ENCODE measurements around the gene PANK4.
"Not testable (repeated sequence)": the region's sequence is repeated elsewhere in the genome, so short reads cannot be mapped to it uniquely, and the experiment has no call there.

Gene PANK4

DNA sequence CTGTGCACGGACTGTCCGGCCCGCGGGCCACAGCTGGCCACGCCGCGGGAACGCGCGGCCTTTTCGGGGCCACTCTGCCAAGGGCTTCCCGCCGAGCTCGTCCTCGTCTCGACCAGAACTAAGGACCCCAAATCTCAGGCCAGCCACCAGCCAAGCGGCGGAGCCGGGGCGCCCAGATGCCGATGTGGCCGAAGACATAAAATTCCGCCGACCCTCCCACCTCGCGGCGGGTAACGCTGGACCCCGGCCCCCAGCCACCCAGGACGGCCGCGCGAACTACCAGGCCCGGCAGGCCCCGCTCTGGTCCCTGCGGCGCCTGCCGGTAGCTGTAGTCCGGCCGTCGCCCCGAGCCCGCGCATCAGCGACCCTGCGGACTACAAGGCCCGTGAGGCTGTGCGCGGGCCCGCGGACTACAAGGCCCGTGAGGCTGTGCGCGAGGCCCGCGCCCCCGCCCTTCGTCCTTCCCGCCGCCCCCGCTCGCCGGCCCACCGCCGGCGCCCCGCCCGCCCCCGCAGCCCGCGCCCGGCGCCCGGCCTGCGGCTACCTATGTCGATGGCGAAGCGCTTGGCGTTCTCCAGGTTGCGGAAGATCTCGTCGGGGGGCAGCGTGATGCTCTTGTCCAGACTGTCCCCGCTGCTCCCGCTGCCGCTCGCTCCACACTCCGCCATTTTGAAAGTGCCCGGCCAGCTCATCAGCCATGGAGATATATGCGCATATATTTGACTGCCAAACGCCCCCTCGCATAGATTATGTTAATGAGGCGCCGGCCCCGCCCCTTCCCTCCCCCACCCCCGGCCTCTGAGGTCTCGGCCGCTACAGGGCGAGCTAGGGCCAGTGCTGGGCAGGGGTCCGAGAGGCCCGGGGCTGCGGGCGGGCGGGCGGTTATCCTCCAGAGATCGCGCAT lies at the start of gene PANK4:
TSS of gene PANK4 (minus strand) at position 677 of the 904 bp plus-strand sequence. CDS start at position 668, 9 bp downstream.
- peak; percentile 90 for DNase-seq

DNA sequence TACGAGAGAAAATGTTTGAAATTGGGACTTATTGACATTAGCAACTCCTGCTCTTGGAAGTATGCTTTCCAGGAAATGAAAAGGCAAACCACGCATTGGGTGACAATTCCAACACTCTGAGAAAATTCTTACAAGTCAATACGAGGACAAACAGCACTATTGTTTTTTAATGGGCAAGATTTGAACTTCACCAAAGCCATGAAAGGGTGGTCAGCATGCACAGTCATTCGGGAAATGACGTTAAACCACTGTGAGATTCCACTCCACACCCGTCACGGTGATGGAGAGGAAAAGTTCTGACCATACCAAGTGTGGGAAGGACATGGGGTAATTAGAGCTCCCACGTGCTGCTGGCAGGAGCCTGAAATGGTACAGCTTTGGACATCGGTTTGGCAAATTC lies 48.0 kb upstream of the PANK4 start:
- DNase-seq = no peak

DNA sequence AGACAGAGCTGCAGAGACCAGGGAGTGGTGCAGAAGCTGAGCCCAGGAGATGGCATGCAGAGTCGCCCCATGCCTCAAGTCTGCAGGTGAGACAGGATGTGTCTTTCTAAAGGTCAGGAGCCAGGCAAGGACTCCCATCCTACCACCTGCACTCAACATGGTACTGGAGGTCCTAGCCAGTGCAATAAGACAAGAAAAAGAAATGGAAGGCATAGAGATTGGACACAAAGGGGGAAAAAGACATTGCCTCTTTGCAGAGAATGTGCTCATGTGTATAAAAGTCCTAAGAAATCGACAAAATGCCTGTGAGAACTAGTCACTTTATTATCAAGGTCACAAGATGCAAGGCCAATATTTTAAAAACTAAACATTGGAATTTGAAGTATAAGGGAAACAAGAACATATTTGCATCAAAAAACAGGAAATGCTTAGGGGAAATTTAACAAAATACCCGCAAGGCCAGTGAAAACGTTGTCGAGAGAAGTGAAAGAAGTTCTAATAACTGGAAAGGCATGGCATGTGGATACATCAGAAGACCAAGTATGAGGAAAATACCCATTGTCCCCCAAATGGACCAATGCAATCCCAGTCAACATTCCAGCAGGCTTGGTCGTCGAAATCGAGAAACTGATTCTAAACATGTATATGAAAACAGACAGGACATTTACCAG lies 47.0 kb upstream of the PANK4 start:
- no peak for DNase-seq

DNA sequence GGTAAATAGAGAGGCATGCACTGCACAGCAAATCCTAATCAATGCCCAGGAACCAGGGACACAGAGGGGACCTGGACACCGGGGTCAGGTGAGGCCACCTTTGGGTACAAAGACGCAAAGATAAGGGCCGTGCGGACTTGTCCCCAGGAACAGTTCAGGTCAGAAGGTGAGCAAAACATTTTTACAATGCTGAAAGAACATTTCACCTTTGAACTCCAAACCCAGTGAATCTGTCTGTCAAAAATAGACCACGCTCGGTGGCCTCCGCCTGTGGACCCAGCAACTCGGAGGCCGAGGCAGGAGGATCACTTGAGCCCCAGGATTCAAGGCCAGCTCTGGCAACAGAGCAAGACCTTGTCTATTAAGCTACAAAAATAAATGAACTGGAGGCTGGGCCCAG lies 45.0 kb upstream of the PANK4 start:
- no peak for DNase-seq

DNA sequence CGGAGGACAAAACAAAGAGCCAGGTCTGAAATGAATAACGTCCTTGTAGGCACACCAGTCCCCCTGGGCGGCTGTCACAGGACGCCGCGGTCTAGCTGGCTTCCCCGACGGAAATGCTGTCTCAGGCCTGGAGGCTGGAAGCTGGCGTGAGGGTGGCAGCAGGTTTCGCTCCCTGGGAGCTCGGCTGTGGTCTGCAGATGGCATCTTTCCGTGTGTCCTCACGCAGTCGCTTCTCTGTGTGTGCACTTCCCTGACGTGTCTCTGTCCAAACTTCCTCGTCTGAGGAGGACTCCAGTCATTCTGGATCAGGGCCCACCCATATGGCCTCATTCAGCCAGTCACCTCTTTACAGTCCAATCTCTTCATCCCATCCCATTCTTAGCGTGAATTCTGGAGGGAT lies 43.9 kb upstream of the PANK4 start:
- no peak for DNase-seq

DNA sequence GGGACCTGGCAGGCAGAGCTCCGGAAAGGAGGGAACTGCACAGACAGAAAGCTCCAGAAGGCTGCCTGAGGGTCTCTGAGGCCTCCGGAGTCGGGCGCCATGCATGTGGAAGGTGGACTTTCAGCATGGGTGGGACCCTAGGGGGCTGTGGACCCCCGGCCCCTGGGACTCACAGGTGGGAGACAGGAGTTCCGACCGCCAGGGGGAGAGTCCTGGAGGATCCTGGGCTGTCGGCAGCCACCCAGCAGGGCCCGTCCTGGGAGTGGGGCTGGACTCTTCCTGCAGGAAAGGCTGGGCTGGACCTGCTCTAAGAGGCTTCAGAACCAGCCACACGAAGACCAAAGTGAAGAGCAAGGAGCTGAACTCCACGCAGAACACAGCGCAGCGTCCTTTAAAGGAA lies 43.3 kb upstream of the PANK4 start:
- not testable (repeated sequence) for DNase-seq

DNA sequence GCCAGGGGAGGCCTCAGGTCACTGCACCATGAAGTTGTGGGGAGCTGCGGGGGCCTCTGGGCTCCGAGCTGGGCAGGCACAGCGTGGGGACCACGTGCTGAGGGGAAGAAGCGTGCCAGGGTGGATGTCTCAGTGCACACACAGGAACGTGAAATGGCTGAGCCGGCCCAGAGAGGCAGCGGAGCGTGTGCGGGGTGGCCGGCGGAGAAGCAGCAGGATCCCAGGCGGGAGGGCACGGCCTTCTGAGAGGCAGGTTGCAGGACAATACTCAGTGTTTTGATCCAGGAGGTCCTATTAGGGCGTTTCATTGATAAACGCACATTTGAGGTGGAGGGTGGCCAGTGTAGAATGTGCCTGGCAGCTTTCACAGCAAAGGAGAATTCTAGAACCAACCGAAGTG lies 42.7 kb upstream of the PANK4 start:
- no peak for DNase-seq

DNA sequence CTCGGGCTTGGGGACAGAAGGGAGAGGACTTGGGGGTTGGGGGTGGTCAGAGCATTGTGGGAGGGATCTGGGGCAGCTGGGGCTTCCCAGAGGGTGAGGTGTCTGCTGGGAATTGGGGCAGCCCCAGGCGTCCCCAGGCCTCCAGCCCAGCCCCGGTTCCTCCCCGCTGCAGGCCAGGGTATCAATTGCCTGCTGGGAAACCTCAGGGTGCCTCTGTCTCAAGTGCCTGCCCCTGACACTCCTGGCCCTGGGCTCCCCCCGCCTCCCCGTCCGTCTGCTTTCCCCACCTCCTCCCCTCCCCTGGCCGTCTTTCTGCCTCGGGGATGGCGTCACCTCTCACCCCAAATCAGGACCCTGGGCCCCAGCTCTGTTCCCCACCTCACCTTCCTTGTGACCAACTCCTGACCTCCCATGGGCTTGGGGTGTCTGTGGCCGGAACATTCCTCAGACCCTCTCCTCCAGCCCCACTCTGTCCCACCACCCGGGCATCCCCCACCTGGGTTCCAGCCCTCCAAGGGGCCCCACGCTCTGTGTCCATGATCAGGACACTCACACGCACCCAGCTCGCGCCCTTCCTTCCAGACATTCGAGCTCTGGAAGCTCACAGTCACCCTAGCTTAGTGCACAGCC lies 41.9 kb upstream of the PANK4 start:
- DNase-seq = not testable (repeated sequence)

DNA sequence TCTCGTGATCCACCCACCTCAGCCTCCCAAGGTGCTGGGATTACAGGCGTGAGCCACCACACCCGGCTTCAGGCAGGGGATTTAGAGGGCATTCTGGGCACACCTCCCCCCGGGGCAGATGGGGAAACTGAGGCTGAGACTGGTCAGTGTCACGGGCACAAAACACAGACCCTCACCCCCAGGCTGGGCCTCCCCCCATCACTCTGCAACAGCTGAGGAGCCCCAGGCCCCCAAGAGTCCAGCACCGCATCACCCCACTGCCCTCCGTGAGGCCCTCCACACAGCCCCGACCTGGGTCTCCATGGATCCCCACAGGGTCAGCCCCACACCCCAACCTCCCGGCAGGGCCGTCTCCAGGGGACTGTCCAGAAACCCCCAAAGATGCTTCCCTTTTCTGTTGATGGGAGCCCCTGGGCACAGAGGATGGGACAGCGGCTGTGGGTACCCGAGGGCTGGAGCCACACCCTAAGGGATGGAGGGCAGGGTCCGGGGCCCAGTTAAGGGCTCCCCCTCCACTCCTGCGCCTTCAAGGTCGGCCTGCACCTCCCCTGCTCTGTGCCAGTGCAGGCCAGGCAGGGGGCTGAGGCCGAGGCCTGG lies 40.8 kb upstream of the PANK4 start:
- DNase-seq = no peak

DNA sequence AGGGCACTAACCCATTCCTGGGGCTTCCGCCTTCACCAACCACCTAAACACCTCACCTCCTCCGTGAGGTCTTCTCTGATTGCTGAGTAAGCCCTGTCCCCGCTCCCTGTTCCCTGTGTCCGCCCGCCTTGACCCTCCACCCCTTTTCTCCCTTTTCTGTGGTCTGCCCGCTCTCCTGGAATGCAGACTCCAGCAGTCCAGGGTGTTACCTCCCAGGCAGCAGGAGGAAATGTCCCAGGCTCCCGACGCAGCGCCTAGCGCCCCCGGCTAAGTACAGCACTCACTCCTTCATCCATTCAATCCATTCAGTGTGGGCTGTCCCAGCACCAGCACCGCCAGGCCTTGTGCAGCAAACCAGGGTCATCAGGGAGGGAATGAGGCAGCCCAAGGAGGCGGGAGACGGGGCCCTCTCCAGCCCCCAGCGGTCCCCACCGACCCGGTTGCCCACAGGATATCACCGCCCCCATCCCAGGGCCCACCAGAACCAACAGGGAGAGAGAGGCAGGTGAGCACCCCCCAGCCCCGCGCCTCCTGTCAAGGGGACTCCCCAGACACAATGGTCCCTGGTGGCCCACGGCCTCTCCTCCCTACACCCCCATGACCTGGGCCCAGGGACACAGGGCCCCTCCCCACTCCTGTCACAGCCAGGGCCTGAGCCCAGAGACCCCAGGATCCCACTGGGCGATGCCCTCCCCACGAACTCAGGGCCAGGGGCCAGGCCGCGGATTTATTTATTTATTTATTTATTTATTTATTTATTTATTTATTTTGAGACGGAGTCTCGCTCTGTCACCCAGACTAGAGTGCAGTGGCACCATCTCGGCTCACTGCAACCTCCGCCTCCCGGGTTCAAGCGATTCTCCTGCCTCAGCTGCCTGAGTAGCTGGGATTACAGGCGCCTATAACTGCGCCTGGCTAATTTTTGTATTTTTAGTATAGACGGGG lies 40.0 kb upstream of the PANK4 start:
- no peak for DNase-seq

DNA sequence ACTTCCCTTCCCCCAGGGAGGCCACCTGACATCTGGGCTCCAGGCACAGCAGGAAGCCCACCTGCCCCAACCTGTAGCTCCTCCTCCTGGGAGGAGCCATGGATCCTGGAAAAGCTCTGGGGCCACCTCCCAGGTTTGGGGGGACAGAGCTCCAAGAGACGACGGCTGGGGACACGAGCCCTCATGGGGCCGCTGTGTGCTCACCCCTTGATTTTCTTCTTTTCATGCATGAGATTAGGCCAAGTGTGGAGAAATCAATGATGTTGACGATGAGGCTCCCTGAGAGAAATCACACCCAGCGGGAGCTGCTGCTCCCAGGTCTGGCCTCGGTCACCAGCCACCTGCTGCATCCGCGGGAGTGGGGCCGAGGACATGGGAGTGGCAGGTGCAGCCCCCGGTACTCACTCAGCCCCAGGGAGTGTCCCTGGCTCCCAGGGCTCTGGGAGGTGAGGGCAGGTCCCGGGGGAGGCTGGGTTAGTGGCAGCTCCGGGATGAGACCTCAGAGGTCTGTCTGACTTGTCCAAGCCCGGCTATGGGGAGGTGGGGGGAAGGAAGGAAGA lies 38.5 kb upstream of the PANK4 start:
- DNase-seq = no peak

DNA sequence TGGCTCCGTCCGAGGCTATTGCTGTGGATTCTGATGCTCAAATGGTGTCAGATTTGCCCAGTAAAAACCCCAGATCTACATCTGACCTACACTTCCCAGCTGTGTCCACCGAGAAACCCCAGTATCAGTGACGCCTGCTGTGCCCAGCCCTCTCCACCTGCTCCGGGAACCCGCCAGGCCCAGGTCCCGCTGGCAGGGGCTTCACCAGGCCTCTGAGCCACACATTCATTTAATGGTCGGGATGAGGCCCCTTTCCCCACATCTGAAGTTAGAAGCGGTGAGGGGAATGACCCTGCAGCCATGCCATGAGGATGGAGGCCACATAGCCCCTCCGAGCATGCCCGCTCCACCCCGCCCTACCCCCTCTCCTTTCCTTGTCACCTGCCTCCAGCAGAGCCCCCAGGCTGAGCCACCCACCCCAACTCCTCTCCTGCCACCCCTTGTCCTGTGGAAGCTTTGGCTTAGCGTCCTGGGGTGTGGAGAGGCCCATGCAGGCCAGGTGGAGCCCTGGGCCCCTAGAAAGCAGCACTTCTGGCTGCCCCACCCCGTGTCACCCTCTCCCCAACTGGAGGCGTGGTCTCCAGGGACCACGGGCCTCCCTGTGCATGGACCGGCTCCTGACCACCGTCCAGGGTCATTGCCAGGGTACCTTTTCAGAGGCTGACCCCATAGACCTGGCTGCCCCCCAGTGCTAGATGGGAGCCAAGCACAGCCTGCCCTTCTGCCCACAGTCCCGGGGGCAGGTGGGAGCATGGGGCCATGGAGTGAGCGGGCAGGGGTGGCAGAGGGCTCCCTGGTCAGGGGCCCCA lies 37.8 kb upstream of the PANK4 start:
- no peak for DNase-seq

DNA sequence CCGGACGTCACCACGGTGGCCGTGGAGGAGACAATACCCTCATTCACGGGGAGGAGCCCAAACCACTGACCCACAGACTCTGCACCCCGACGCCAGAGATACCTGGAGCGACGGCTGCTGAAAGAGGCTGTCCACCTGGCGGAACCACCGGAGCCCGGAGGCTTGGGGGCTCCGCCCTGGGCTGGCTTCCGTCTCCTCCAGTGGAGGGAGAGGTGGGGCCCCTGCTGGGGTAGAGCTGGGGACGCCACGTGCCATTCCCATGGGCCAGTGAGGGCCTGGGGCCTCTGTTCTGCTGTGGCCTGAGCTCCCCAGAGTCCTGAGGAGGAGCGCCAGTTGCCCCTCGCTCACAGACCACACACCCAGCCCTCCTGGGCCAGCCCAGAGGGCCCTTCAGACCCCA lies 36.8 kb upstream of the PANK4 start:
- DNase-seq = no peak

DNA sequence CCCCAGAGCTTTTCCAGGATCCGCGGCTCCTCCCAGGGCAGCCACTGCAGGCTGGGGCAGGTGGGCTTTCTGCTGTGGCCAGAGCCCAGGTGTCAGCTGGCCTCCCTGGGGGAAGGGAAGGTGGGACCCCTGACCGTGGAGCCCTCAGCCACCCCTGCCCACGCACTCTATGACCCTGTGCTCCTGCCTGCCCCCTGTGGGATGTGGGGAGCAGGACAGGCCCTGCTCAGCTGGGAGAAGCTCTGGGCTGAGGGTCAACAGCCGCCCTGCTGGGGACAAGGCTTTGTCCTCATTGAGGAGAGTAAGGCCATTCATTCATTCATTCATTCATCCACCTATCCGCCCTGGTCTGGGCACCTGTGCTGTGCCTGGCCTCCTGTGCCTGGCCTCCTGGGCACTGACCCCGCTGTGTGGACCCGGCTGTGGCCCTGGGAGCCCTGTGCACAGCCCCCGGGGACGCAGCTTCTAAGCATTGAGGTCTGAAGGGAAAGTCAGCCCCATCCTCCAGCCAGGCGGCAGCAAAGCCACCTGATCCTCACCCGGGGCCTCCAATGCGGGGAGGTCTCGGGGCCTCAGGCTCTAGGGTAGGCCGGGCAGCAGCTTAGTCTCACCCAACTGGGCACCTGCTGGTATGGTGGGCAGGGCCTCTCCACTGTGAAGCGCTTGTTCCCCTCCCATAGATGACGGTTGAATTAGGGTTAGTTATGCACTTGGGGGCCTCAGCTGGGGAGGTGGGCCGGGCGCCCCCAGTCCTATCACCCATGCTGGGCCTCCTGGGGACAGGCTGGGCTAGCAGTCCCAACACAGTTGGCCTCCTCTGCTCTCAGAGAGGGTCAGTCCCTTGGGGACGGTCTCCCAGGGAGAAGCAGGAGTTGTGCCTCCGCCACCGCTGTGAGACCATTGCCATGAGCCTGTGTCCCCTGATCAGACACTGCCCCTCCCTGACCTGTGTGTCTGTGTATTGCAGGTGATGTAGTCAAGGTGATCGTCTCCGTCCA lies 35.8 kb upstream of the PANK4 start:
- DNase-seq = no peak

DNA sequence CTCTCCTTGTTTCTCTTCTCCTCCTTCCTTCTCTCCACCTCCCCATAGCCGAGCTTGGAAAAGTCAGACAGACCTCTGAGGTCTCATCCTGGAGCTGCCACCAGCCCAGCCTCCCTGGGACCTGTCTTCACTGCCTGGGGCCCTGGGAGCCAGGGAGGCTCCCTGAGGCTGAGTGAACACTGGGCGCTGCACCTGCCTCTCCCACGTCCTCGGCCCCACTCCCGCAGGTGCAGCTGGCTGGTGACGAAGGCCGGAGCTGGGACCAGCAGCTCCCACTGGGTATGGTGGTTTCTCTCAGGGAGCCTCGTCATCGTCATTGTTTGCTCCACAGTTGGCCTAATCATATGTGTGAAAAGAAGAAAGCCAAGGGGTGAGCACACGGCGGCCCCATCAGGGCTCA lies 35.0 kb upstream of the PANK4 start:
- no peak for DNase-seq

DNA sequence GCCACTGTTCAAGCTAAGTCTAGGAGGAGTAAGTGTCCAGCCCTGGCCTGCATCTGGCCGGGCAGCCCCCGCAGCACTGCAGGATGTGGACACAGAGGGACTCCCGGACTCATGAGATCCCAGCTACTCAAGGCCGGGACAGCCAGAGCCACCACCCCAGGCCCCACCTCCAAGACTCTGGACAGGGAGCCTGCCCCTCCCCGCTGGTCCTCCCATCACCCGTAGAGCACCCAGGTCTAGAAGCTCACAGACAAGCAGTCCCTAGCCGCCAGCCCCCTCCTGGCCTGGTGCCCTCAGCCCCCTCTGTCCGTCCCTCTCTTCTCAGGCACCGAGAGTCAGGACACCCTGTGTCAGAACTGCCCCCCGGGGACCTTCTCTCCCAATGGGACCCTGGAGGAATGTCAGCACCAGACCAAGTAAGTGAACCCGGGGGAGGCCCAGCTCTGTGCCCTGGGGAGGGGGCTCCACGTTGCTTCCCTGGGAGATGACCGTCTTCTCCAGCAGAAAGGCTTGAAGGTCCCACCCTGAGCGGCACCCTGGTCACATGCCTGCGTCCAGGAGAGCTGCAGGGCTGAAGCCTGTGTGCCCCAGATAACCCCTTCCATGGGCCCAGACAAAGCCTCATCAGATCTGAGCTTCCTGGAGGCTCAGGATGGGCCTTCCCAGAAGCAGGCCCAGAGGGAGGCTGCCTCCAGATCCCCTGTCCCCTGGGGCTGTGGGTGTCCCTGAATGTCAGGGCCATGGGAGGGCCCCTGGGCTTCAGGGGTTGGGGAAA lies 34.1 kb upstream of the PANK4 start:
- DNase-seq = no peak

DNA sequence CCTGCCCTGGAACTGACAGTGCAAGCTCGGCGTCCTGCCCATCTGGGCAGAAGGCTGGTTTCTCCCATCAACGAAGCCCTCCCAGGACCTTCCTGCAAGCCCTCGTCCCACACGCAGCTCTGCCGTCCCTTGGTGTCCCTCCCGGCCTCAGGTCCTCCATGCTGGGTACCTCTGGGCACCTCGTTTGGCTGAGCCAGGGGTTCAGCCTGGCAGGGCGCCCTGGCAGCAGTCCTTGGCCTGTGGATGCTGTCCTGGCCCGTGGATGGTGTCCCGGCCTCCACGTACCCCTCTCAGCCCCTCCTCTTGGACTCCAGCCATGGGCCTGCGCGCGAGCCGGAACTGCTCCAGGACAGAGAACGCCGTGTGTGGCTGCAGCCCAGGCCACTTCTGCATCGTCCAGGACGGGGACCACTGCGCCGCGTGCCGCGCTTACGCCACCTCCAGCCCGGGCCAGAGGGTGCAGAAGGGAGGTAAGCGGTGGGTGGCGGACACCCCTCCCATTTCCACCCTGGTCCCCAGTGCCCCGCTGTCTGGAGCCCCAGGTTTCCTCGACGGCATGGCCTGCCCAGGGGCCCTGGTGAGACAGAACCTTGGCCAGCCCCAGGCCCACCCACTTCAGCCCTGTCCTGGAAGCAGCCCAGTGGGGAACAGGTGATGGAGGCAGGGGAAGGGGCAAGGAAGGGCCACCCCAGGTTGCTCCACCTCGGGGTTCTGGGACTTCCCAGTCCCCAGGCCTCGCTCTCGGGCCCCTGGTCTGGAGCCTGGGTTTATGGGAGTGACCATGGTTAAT lies 33.3 kb upstream of the PANK4 start:
- no peak for DNase-seq

DNA sequence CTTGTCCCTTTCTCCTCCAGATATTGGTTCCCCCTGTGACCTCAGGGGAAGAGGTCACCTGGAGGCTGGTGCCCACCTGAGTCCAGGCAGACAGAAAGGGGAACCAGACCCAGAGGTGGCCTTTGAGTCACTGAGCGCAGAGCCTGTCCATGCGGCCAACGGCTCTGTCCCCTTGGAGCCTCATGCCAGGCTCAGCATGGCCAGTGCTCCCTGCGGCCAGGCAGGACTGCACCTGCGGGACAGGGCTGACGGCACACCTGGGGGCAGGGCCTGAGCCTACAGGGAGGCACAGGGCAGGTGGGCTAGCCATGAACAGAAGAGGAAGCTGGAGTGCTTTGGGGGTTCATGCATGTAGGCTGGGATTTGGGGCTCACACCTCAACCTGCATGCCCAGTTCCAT lies 32.5 kb upstream of the PANK4 start:
- DNase-seq = no peak
